Measurements from ENCODE around the gene ADIPOR2.

- TF ChIP-seq CTCF (conservative IDR thresholded peaks at IDR 0.05; ENCODE audit: low read length) (no peak), EZH2phosphoT487 (IDR thresholded peaks at IDR 0.05; ENCODE audit: borderline replicate concordance, low read depth, low read length) (no peak)
Observed at GRCh38 chr12:1703771-1704722, 13.2 kb downstream of the ADIPOR2 start.
